GM23338 (cell line): ENCODE data around the gene TRIM68. TPM values are rescaled to one million over a fixed set of nuclear protein-coding genes. Genes with fewer than 3 reads are reported as not detected.

ENCODE experiments used
- ATAC-seq: fragments of 200-7000 bp; cut with Tn5 transposase; 3 replicates; pipeline ENCODE4 v1.9.1; 2020
- DNase-seq: peaks from one replicate; pipeline ENCODE4 v3.0.0-alpha.2; 2015; ENCODE audit warnings: low spot score
- H2AFZ ChIP-seq: fragments of 200-600 bp; sonication (generic); 2 replicates; pipeline ENCODE4 v1.8.0; 2016; ENCODE audit warnings: antibody characterized with exemption, mild to moderate bottlenecking, moderate library complexity
- H3F3A ChIP-seq: fragments of 200-600 bp; sonication (generic); replicated peaks from 2 replicates; pipeline ENCODE4 v1.8.0; 2017; ENCODE audit warnings: antibody characterized with exemption, mixed run types, low read depth
- H3K27ac ChIP-seq: fragments of 200-600 bp; sonication (generic); 2 replicates; pipeline ENCODE4 v1.6.1; 2016; ENCODE audit warnings: low read depth
- H3K27me3 ChIP-seq: fragments of 200-600 bp; sonication (generic); 2 replicates; pipeline ENCODE4 v1.8.0; 2016; ENCODE audit warnings: mild to moderate bottlenecking, mixed run types, moderate library complexity; ENCODE audit not compliant: insufficient read depth
- H3K36me3 ChIP-seq: fragments of 200-600 bp; sonication (generic); 2 replicates; pipeline ENCODE4 v1.8.0; 2016; ENCODE audit warnings: mild to moderate bottlenecking; ENCODE audit not compliant: insufficient read depth
- H3K4me1 ChIP-seq: fragments of 200-600 bp; sonication (generic); 2 replicates; pipeline ENCODE4 v1.8.0; 2016; ENCODE audit warnings: mild to moderate bottlenecking, moderate library complexity; ENCODE audit not compliant: insufficient read depth
- H3K4me2 ChIP-seq: fragments of 200-600 bp; sonication (generic); 2 replicates; pipeline ENCODE4 v1.7.1; 2017; ENCODE audit warnings: mixed run types
- H3K4me3 ChIP-seq: fragments of 200-600 bp; sonication (generic); 2 replicates; pipeline ENCODE4 v1.6.1; 2016; ENCODE audit warnings: mixed run types
- H3K79me2 ChIP-seq: fragments of 200-600 bp; sonication (generic); replicated peaks from 2 replicates; pipeline ENCODE4 v1.8.0; 2017; ENCODE audit warnings: mild to moderate bottlenecking; ENCODE audit not compliant: insufficient read depth
- H3K9me2 ChIP-seq: fragments of 200-600 bp; sonication (generic); 2 replicates; pipeline ENCODE4 v1.8.0; 2017; ENCODE audit not compliant: insufficient read depth
- H4K20me1 ChIP-seq: fragments of 200-600 bp; sonication (generic); replicated peaks from 2 replicates; pipeline ENCODE4 v1.8.0; 2017; ENCODE audit warnings: mild to moderate bottlenecking; ENCODE audit not compliant: insufficient read depth
- H3K27ac Mint-ChIP-seq: 2 replicates; pipeline ENCODE4 v1.8.0; 2020; ENCODE audit warnings: inconsistent platforms, mild to moderate bottlenecking, moderate library complexity, mixed read lengths
- H3K27me3 Mint-ChIP-seq: 3 replicates; pipeline ENCODE4 v1.8.0; 2022; ENCODE audit warnings: low read depth, mild to moderate bottlenecking, moderate library complexity, mixed read lengths, inconsistent platforms; ENCODE audit not compliant: insufficient read depth, poor library complexity
- H3K36me3 Mint-ChIP-seq: 3 replicates; pipeline ENCODE4 v1.8.0; 2021; ENCODE audit warnings: low read depth, mild to moderate bottlenecking, inconsistent platforms, moderate library complexity, mixed read lengths
- H3K4me1 Mint-ChIP-seq: 3 replicates; pipeline ENCODE4 v1.8.0; 2020; ENCODE audit warnings: mild to moderate bottlenecking, inconsistent platforms, mixed read lengths
- H3K4me3 Mint-ChIP-seq: 3 replicates; pipeline ENCODE4 v1.8.0; 2021; ENCODE audit warnings: moderate library complexity, mild to moderate bottlenecking, inconsistent platforms, mixed read lengths
- H3K9me3 Mint-ChIP-seq: 3 replicates; pipeline ENCODE4 v1.8.0; 2020; ENCODE audit warnings: moderate library complexity, mild to moderate bottlenecking, inconsistent platforms, mixed read lengths
- CREB1 ChIP-seq: fragments of 250-450 bp; sonication (Bioruptor Pico); IDR thresholded peaks from 2 replicates; pipeline ENCODE4 v1.5.0; 2020; ENCODE audit warnings: low read depth, mild to moderate bottlenecking, moderate library complexity
- CTCF ChIP-seq, 2 experiments: fragments of 200-600 bp in 1 of 2; sonication (generic) in 1 of 2; conservative IDR thresholded peaks; 2 replicates each; pipeline versions ENCODE4 v1.5.1 to v1.6.1; 2016 to 2017; ENCODE audit warnings: antibody characterized with exemption in 2 of 2, low read depth in 2 of 2, mild to moderate bottlenecking in 2 of 2, moderate library complexity in 1 of 2
- EZH2 ChIP-seq: fragments of 200-600 bp; sonication (generic); IDR thresholded peaks from one replicate; pipeline ENCODE4 v1.8.0; 2017; ENCODE audit warnings: antibody characterized with exemption, mild to moderate bottlenecking, low read depth; ENCODE audit not compliant: unreplicated experiment
- EZH2phosphoT487 ChIP-seq: fragments of 200-600 bp; sonication (generic); IDR thresholded peaks from one replicate; pipeline ENCODE4 v1.8.1; 2018; ENCODE audit warnings: antibody characterized with exemption; ENCODE audit not compliant: unreplicated experiment
- NANOG ChIP-seq: IDR thresholded peaks from 2 replicates; pipeline ENCODE4 v1.6.1; 2016; ENCODE audit warnings: antibody characterized with exemption, borderline replicate concordance
- POLR2AphosphoS5 ChIP-seq: IDR thresholded peaks from 2 replicates; pipeline ENCODE4 v1.6.1; 2016; ENCODE audit warnings: antibody characterized with exemption, low read depth
- REST ChIP-seq: IDR thresholded peaks from one replicate; pipeline ENCODE4 v1.6.1; 2018; ENCODE audit warnings: antibody characterized with exemption; ENCODE audit not compliant: unreplicated experiment
- ZNF114 ChIP-seq: fragments of 250-450 bp; sonication (Bioruptor Pico); IDR thresholded peaks from 2 replicates; pipeline ENCODE4 v1.5.0; 2020; ENCODE audit warnings: mild to moderate bottlenecking, moderate library complexity
- ZNF331 ChIP-seq: fragments of 250-450 bp; sonication (Bioruptor Pico); IDR thresholded peaks from 2 replicates; pipeline ENCODE4 v1.5.0; 2020; ENCODE audit warnings: low read depth, mild to moderate bottlenecking, moderate library complexity
- ZNF462 ChIP-seq: fragments of 250-450 bp; sonication (Bioruptor Pico); IDR thresholded peaks from 2 replicates; pipeline ENCODE4 v1.5.0; 2020; ENCODE audit warnings: mild to moderate bottlenecking, moderate library complexity
- polyA plus RNA-seq: library from polyadenylated mRNA; unstranded; fragments of >200 nt; fragmentation: Nextera tagmentation; extraction: Ambion mirVana; gene quantifications from 2 replicates; pipeline ENCODE4 v1.2.1, GENCODE V29; 2016
- total RNA-seq: library from RNA; depleted of rRNA; stranded (reverse); fragments of >200 nt; shearing (Covaris generic); gene quantifications from 2 replicates; pipeline ENCODE4 v1.2.3, GENCODE V29; 2014

Gene TRIM68
- total and polyA plus RNA-seq, 2 experiments from 2014 or later: 1.6 to 5.7 TPM

GRCh38 chr11:4611986-4612385 is 4.0 kb upstream of the TRIM68 start:
- no peak overlapping the region for H3K4me3 Mint-ChIP-seq
- TF ChIP-seq EZH2 (no peak), POLR2AphosphoS5 (no peak), ZNF331 (CRISPR knock-in tag) (no peak), REST (no peak), ZNF114 (CRISPR knock-in tag) (no peak), NANOG (no peak)
- peaks cover 14% of the 10 kb centered on the region; the same call in 1 of the 2 replicates for H3K9me2 ChIP-seq
- peaks cover 2% of the 10 kb centered on the region; the same call in 1 of the 3 replicates for H3K9me3 Mint-ChIP-seq
- DNase-seq (no peak), ATAC-seq (no peak)
- H3K36me3 Mint-ChIP-seq: no peaks in the 10 kb centered on the region
- H3F3A ChIP-seq: no peaks in the 10 kb centered on the region
- H3K4me3 ChIP-seq: no peak overlapping the region
- H3K27ac Mint-ChIP-seq: no peak overlapping the region
- H3K4me2 ChIP-seq: no peak overlapping the region
- no peaks in the 10 kb centered on the region for H3K27me3 ChIP-seq
- no peak overlapping the region for H3K27ac ChIP-seq
- peaks cover 5% of the 10 kb centered on the region for H3K4me1 ChIP-seq
- H3K79me2 ChIP-seq: no peaks in the 10 kb centered on the region
- no peaks in the 10 kb centered on the region for H4K20me1 ChIP-seq
- no peak overlapping the region for H2AFZ ChIP-seq
- H3K36me3 ChIP-seq: no peaks in the 10 kb centered on the region
- peaks cover 4% of the 10 kb centered on the region; the same call in 2 of the 3 replicates for H3K4me1 Mint-ChIP-seq
- peaks cover 4% of the 10 kb centered on the region for H3K27me3 Mint-ChIP-seq

- H3K4me1 Mint-ChIP-seq: peaks cover 6% of the 10 kb centered on the region; the same call in 2 of the 3 replicates
- peaks cover 8% of the 10 kb centered on the region; the same call in 1 of the 2 replicates for H3K9me2 ChIP-seq
- no peak for ATAC-seq
- no peak overlapping the region for H3K27ac Mint-ChIP-seq
- H4K20me1 ChIP-seq: no peaks in the 10 kb centered on the region
- H3K9me3 Mint-ChIP-seq: no peaks in the 10 kb centered on the region
- H3K27me3 ChIP-seq: no peaks in the 10 kb centered on the region
- H3K36me3 Mint-ChIP-seq: no peaks in the 10 kb centered on the region
- no peaks in the 10 kb centered on the region for H3K36me3 ChIP-seq
- no peak overlapping the region for H2AFZ ChIP-seq
- H3K4me2 ChIP-seq: no peak overlapping the region
- H3K27ac ChIP-seq: no peak overlapping the region
- no peak overlapping the region for H3K4me3 Mint-ChIP-seq
- DNase-seq: no peak
- peaks cover 6% of the 10 kb centered on the region for H3K4me1 ChIP-seq
- H3F3A ChIP-seq: no peaks in the 10 kb centered on the region
- H3K27me3 Mint-ChIP-seq: peaks cover 4% of the 10 kb centered on the region
- no peak overlapping the region for H3K4me3 ChIP-seq
- H3K79me2 ChIP-seq: no peaks in the 10 kb centered on the region
- no peak for TF ChIP-seq CTCF (conservative IDR thresholded peaks at IDR 0.05; ENCODE audit: low read depth in 2 of 2)
- TF ChIP-seq EZH2phosphoT487: no peak
- no peak for TF ChIP-seq EZH2
- TF ChIP-seq ZNF331 (CRISPR knock-in tag): no peak
- no peak for TF ChIP-seq ZNF462 (CRISPR knock-in tag)
- no peak for TF ChIP-seq CREB1
Measured at GRCh38 chr11:4610258-4610935, 2.4 kb upstream of the TRIM68 start.
